IMR-90 (cell line): ENCODE measurements around the gene CFAP251. TPM values are rescaled to one million over a fixed set of nuclear protein-coding genes. Genes with fewer than 3 reads are reported as not detected.

ENCODE experiments used
- ATAC-seq: fragments of 200-7000 bp; cut with Tn5 transposase; 2 replicates; pipeline ENCODE4 v1.9.1; 2020; ENCODE audit warnings: low read depth, mild to moderate bottlenecking, moderate library complexity
- BruUV-seq: library from RNA; stranded (reverse); fragments of 400-500 nt; replicated peaks from 2 replicates; lab custom pipeline; 2021; lab: Mats Ljungman, UMichigan
- CTCF ChIA-PET: fragments of 300-600 bp; formaldehyde crosslinking; extraction: SDS; loops from one replicate; lab custom pipeline; 2021; ENCODE audit warnings: antibody characterized with exemption; lab: Yijun Ruan, JAX
- POLR2A ChIA-PET: fragments of 300-600 bp; sonication (Branson Sonifier 250); formaldehyde crosslinking; loops from one replicate; lab custom pipeline; 2022; ENCODE audit warnings: antibody characterized with exemption; ENCODE audit not compliant: unreplicated experiment; lab: Charles Lee
- DNase-seq: peaks from one replicate; pipeline ENCODE4 v3.0.0; 2013
- H2AFZ ChIP-seq: replicated peaks from 2 replicates; pipeline ENCODE3; 2013; ENCODE audit warnings: low read length, mild to moderate bottlenecking; ENCODE audit not compliant: poor library complexity
- H2AK5ac ChIP-seq: 2 replicates; pipeline ENCODE4 v1.6.1; 2013; ENCODE audit warnings: low read depth, low read length, inconsistent platforms
- H2AK9ac ChIP-seq: replicated peaks from 2 replicates; pipeline ENCODE3; 2013; ENCODE audit warnings: mild to moderate bottlenecking, low read depth, low read length, moderate library complexity; ENCODE audit not compliant: poor library complexity
- H2BK120ac ChIP-seq: 2 replicates; pipeline ENCODE4 v1.6.1; 2013; ENCODE audit warnings: low read depth, low read length, inconsistent platforms
- H2BK15ac ChIP-seq: 3 replicates; pipeline ENCODE4 v1.6.1; 2013; ENCODE audit warnings: low read depth, low read length, inconsistent platforms
- H2BK20ac ChIP-seq: 2 replicates; pipeline ENCODE4 v1.6.1; 2013; ENCODE audit warnings: low read depth, mild to moderate bottlenecking, inconsistent platforms, low read length, moderate library complexity
- H2BK5ac ChIP-seq: 2 replicates; pipeline ENCODE4 v1.6.1; 2013; ENCODE audit warnings: mild to moderate bottlenecking, low read depth, low read length, inconsistent platforms; ENCODE audit not compliant: poor library complexity, severe bottlenecking
- H3K14ac ChIP-seq: replicated peaks from 2 replicates; pipeline ENCODE4 v1.6.1; 2013; ENCODE audit warnings: low read depth, low read length, inconsistent platforms
- H3K18ac ChIP-seq: 2 replicates; pipeline ENCODE4 v1.6.1; 2013; ENCODE audit warnings: low read depth, low read length, control low read depth
- H3K23ac ChIP-seq: 2 replicates; pipeline ENCODE4 v1.6.1; 2013; ENCODE audit warnings: low read depth, low read length, inconsistent platforms
- H3K27ac ChIP-seq: 2 replicates; pipeline ENCODE4 v1.5.1; 2013; ENCODE audit warnings: mild to moderate bottlenecking, control low read depth, low read length; ENCODE audit not compliant: insufficient read depth
- H3K27me3 ChIP-seq: 2 replicates; pipeline ENCODE4 v1.6.1; 2013; ENCODE audit warnings: low read length; ENCODE audit not compliant: control insufficient read depth, insufficient read depth
- H3K36me3 ChIP-seq: 2 replicates; pipeline ENCODE4 v1.6.1; 2013; ENCODE audit warnings: low read length, mixed read lengths; ENCODE audit not compliant: control insufficient read depth, insufficient read depth
- H3K4ac ChIP-seq: 2 replicates; pipeline ENCODE4 v1.6.1; 2013; ENCODE audit warnings: low read depth, low read length, inconsistent platforms
- H3K4me1 ChIP-seq: 2 replicates; pipeline ENCODE4 v1.6.1; 2013; ENCODE audit warnings: low read length, mixed read lengths; ENCODE audit not compliant: control insufficient read depth, insufficient read depth
- H3K4me2 ChIP-seq: 2 replicates; pipeline ENCODE4 v1.6.1; 2013; ENCODE audit warnings: low read depth, mild to moderate bottlenecking, control low read depth, low read length, moderate library complexity
- H3K4me3 ChIP-seq: 2 replicates; pipeline ENCODE4 v1.5.1; 2013; ENCODE audit warnings: low read depth, mild to moderate bottlenecking, control low read depth, low read length, moderate library complexity; ENCODE audit not compliant: insufficient read depth
- H3K56ac ChIP-seq: 2 replicates; pipeline ENCODE4 v1.6.1; 2013; ENCODE audit warnings: low read length, inconsistent platforms; ENCODE audit not compliant: insufficient read depth; ENCODE audit errors: extremely low read depth
- H3K79me1 ChIP-seq, 2 experiments: 2 replicates each; pipeline ENCODE4 v1.6.1; 2013; ENCODE audit warnings: low read length in 2 of 2, inconsistent platforms in 1 of 2, low read depth in 1 of 2
- H3K9ac ChIP-seq: 2 replicates; pipeline ENCODE4 v1.6.1; 2013; ENCODE audit warnings: low read depth, low read length, control low read depth
- H3K9me1 ChIP-seq: 2 replicates; pipeline ENCODE4 v1.6.1; 2013; ENCODE audit warnings: low read length, inconsistent platforms; ENCODE audit not compliant: insufficient read depth
- H3K9me3 ChIP-seq: 2 replicates; pipeline ENCODE4 v1.6.1; 2013; ENCODE audit warnings: low read length; ENCODE audit not compliant: control insufficient read depth, insufficient read depth
- H4K20me1 ChIP-seq: 2 replicates; pipeline ENCODE4 v1.6.1; 2013; ENCODE audit warnings: low read length, inconsistent platforms; ENCODE audit not compliant: insufficient read depth
- H4K5ac ChIP-seq: 2 replicates; pipeline ENCODE4 v1.6.1; 2013; ENCODE audit warnings: mild to moderate bottlenecking, low read depth, low read length, control low read depth
- H4K8ac ChIP-seq, 2 experiments: 2 replicates each; pipeline ENCODE4 v1.6.1; 2013; ENCODE audit warnings: low read depth in 2 of 2, low read length in 2 of 2, control low read depth in 1 of 2, inconsistent platforms in 1 of 2
- H4K91ac ChIP-seq: 2 replicates; pipeline ENCODE4 v1.6.1; 2013; ENCODE audit warnings: low read depth, low read length, inconsistent platforms; ENCODE audit not compliant: insufficient read depth
- CEBPB ChIP-seq: IDR thresholded peaks from 2 replicates; pipeline ENCODE4 v1.6.1; 2012; ENCODE audit warnings: low read depth, low read length, improper control_type of control experiment
- FOS ChIP-seq: fragments of 150-350 bp; IDR thresholded peaks from 2 replicates; pipeline ENCODE4 v1.6.1; 2016; ENCODE audit warnings: low read depth, low read length
- MAFK ChIP-seq: IDR thresholded peaks from 2 replicates; pipeline ENCODE4 v1.6.1; 2012; ENCODE audit warnings: low read depth, low read length, improper control_type of control experiment
- POLR2A ChIP-seq: IDR thresholded peaks from 2 replicates; pipeline ENCODE4 v1.6.1; 2012; ENCODE audit warnings: mild to moderate bottlenecking, low read depth, low read length
- RCOR1 ChIP-seq: IDR thresholded peaks from 2 replicates; pipeline ENCODE4 v1.6.1; 2012; ENCODE audit warnings: mild to moderate bottlenecking, low read length, improper control_type of control experiment; ENCODE audit not compliant: insufficient replicate concordance
- RFX5 ChIP-seq: IDR thresholded peaks from 2 replicates; pipeline ENCODE4 v1.8.0; 2012; ENCODE audit warnings: low read depth, mild to moderate bottlenecking, low read length, moderate library complexity
- WGBS, 2 experiments: methylation state at CpG; one replicate each; pipeline versions ENCODE4 v1.1.5 to v1.1.7; 2013; ENCODE audit warnings: missing lambda C conversion rate in 2 of 2; ENCODE audit not compliant: insufficient read length in 1 of 2; ENCODE audit errors: extremely low coverage in 2 of 2; 5-methylcytosine and 5-hydroxymethylcytosine counted together
- dilution Hi-C: fragments of 300-500 bp; cut with HindIII; formaldehyde crosslinking; loops from one replicate; pipeline ENCODE4 v1.14.3; 2018; ENCODE audit warnings: low sequenced_read_pairs; ENCODE audit not compliant: unreplicated experiment
- in situ Hi-C: fragments of 300-500 bp; cut with MboI; formaldehyde crosslinking; loops from 3 replicates; pipeline ENCODE4 v1.14.3; 2019; ENCODE audit warnings: low sequenced_read_pairs, inconsistent platforms, mixed read lengths
- intact Hi-C: fragments of 100-400 bp; cut with micrococcal nuclease; formaldehyde crosslinking; loops from 2 replicates; pipeline ENCODE4 v1.10.0; 2022
- polyA plus RNA-seq, 3 experiments: library from polyadenylated mRNA; depleted of rRNA; stranded (reverse); fragments of >200 nt; gene quantifications; 2 replicates each; pipeline ENCODE4 v1.2.3, GENCODE V29; 2012; ENCODE audit warnings: low replicate concordance in 1 of 3
- total RNA-seq: library from RNA; depleted of rRNA; stranded (reverse); fragments of >200 nt; gene quantifications from 2 replicates; pipeline ENCODE4 v1.2.3, GENCODE V29; 2012

Gene CFAP251
- total and polyA plus RNA-seq, 2 of the 4 experiments (the other 2 are of a cell fraction): 7.8 to 9.1 TPM

DNA sequence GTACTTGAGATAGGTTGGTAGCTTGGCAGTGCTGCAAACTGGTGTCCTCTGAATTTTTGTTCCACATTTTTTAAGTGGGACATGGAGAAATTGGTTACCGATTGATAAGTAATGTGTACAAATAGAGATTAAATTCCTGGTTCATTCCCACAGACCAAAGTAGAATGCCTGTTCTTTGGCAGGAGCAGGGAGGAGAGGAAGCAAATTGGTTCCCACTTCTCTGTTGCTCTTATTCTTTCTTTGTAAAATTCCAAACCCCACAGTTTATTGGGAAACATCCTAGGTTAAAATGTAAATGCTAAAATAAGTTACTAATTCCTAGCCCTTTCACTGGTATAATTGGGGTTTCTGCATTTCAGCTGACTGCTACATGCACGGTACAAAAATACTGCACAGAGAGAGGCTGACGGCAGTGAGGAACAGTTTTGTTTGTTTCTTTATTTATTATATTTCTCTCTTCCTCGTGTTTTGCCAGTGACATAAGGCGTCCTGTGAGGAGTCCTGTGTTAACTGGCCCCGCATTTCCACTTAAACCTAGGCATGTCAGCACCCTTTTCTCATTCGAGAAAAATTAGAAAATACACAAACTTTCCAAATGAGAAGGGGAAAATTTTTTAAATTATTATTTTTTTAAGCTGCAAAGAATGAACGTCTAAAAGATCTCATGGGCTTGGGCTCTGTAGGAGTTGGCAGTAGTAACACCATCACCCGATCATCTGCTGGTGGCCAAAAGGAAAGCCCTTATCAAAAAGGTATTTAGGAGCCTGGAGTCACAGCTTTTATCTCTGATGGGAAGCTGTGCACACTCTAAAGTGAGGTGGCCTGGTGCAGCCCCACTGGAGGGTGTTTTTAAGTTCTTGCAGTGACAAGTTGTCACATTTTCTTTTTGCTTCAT lies 77.9 kb downstream of the CFAP251 start (continued):
- TF ChIP-seq RCOR1 (no peak), FOS (no peak), CEBPB (no peak)

DNA sequence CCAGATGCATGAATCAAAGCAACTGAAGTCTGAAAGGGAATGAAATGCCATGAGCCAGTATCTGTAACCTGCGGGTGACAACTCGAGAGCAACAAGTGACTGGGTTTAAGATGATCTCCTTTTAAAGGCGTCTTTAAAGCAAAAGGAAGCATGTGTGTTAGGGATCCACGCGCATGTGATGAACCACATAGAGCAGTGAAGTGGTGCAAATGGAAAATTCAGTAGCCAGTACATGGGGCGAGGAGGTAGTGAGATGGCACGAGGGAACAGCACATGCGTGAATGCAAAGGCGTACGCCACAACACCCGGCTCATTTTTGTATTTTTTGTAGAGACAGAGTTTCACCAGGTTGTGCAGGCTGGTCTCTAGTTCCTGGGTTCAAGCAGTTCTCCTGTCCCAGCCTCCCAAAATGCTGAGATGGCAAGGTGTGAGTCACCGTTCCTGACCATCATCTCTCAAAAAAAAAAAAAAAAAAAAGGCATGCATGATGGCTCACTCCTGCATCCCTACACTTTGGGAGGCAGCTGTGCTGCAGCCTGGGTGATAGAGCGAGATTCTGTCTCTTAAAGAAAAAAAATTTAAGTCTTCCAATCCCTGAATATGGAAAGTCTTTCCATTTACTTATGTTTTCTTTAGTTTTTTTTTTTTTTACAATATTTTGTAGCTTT lies 78.7 kb downstream of the CFAP251 start:
- no peak overlapping the region for H2AK9ac ChIP-seq
- peak overlapping the region; percentile 36; the same call in 1 of the 2 replicates for H4K91ac ChIP-seq
- H2BK20ac ChIP-seq: peak overlapping the region; percentile 73
- 85% methylated on average over 10 of the region's 13 CpGs; no CpG with 5 or more reads in 1 of the 2 experiments for WGBS, 2 experiments
- no peak overlapping the region for H3K4me3 ChIP-seq
- H3K4ac ChIP-seq: peak overlapping the region; percentile 59
- H3K36me3 ChIP-seq: no peaks in the 10 kb centered on the region
- no peak for ATAC-seq
- CTCF ChIA-PET: interaction anchor here (0.6 to 0.7 kb wide), 2 partner anchors 22 to 30 kb away, joined by 3 to 7 read pairs; no protein-coding TSS in a partner anchor
- DNase-seq: peak; percentile 47
- peak overlapping the region in 1 of 2 experiments; percentile 48; a peak in 1 of 4 replicates for H4K8ac ChIP-seq
- peak overlapping the region; percentile 22 for H2BK5ac ChIP-seq
- no peak overlapping the region for H3K27ac ChIP-seq
- H3K18ac ChIP-seq: peak overlapping the region; percentile 27; the same call in 1 of the 2 replicates
- H4K20me1 ChIP-seq: no peaks in the 10 kb centered on the region
- H3K9me3 ChIP-seq: no peaks in the 10 kb centered on the region
- peak overlapping the region; percentile 92; the same call in 2 of the 3 replicates for H2BK15ac ChIP-seq
- intact Hi-C loops: no loop called here
- peak overlapping the region; percentile 57 for H3K14ac ChIP-seq
- TF ChIP-seq MAFK: peak; percentile 39
- no peak for TF ChIP-seq POLR2A
- TF ChIP-seq FOS: 0 out of 2 replicates have a peak, but pooled peaks have one; percentile 17
- TF ChIP-seq RFX5: no peak
- peaks cover 4% of the 10 kb centered on the region; the same call in 1 of the 2 replicates for H3K9me1 ChIP-seq
- no peak overlapping the region for H3K9ac ChIP-seq
- no peaks in the 10 kb centered on the region for H3K27me3 ChIP-seq
- no peak overlapping the region for H3K56ac ChIP-seq
- H3K79me1 ChIP-seq: no peaks in the 10 kb centered on the region
- H3K4me2 ChIP-seq: no peak overlapping the region
- dilution Hi-C loops: no loop called here
- H2AFZ ChIP-seq: peak overlapping the region; percentile 69
- peak overlapping the region; percentile 8; the same call in 1 of the 2 replicates for H4K5ac ChIP-seq
- BruUV-seq: no TSS peak
- H3K4me1 ChIP-seq: peaks cover 7% of the 10 kb centered on the region
- POLR2A ChIA-PET: interaction anchor here (0.5 kb wide), 1 partner anchor 194 kb away, joined by 3 read pairs; no protein-coding TSS in a partner anchor
- peak overlapping the region; percentile 79 for H2AK5ac ChIP-seq
- H2BK120ac ChIP-seq: peak overlapping the region; percentile 56
- H3K23ac ChIP-seq: peak overlapping the region; percentile 49
- in situ Hi-C loops: no loop called here
